Loucy (cell line): ENCODE results near the gene CASKIN2.

ENCODE experiments used
- CTCF ChIP-seq: fragments of 200-600 bp; sonication (generic); conservative IDR thresholded peaks from 2 replicates; pipeline ENCODE4 v1.5.1; 2014; ENCODE audit warnings: mild to moderate bottlenecking, antibody characterized with exemption, low read length
- EZH2phosphoT487 ChIP-seq: fragments of 200-600 bp; IDR thresholded peaks from 2 replicates; pipeline ENCODE4 v1.6.1; 2018; ENCODE audit warnings: antibody characterized with exemption, mild to moderate bottlenecking, moderate library complexity, borderline replicate concordance

GRCh38 chr17:75502721-75503329 is 12.5 kb downstream of the CASKIN2 start:
- TF ChIP-seq CTCF (no peak), EZH2phosphoT487 (no peak)
